ENCODE results near the gene ARID1B.

The ARID1B gene

GRCh38 chr6:156863504-156863903 is 86.3 kb downstream of the ARID1B start:
- Histone ChIP-seq H3K4me3 (ENCODE audit: low read depth in 1 of 2, low read length in 2 of 2) (no peak overlapping the region), H3K27ac (ENCODE audit: low read depth, low read length) (no peak overlapping the region), H3K4me1 (ENCODE audit: control insufficient read depth in 1 of 2, insufficient read depth in 2 of 2, low read length in 2 of 2) (peaks cover 4 to 12% of the 10 kb centered on the region in 2 donors), H3K36me3 (ENCODE audit: control insufficient read depth in 1 of 2, insufficient read depth in 2 of 2, low read length in 2 of 2) (no peaks in the 10 kb centered on the region), H3K9ac (ENCODE audit: low read depth in 1 of 2, low read length in 2 of 2) (no peak overlapping the region), H3K27me3 (ENCODE audit: control insufficient read depth in 1 of 2, insufficient read depth in 2 of 2, low read length in 2 of 2) (no peaks in the 10 kb centered on the region), H3K9me3 (ENCODE audit: control insufficient read depth in 1 of 2, low read length in 2 of 2) (no peaks in the 10 kb centered on the region)

DNA sequence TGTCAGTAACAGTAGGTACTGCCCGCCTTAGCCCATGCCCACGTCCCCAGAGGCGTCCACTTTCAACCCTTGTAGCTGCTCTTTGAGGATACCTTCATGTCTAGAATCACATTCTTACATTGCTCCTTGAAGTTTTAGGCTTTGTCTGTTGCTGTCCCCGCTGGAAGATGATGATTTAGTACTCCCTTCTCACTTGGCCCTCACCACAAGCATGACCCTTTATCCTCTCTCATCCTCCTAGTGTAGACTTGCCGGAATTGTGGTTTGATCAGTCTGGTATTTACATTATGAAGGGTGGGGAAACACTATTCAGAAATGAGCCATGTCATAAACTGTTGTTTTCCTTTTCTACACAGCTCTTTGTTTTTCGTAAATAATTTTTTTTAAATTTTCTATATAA is 87.4 kb downstream of the ARID1B start:
- Histone ChIP-seq H3K4me1 (ENCODE audit: control insufficient read depth in 1 of 2, insufficient read depth in 2 of 2, low read length in 2 of 2) (peaks cover 4 to 12% of the 10 kb centered on the region in 2 donors), H3K27ac (ENCODE audit: low read depth, low read length) (no peak overlapping the region), H3K27me3 (ENCODE audit: control insufficient read depth in 1 of 2, insufficient read depth in 2 of 2, low read length in 2 of 2) (no peaks in the 10 kb centered on the region), H3K9ac (ENCODE audit: low read depth in 1 of 2, low read length in 2 of 2) (no peak overlapping the region), H3K36me3 (ENCODE audit: control insufficient read depth in 1 of 2, insufficient read depth in 2 of 2, low read length in 2 of 2) (no peaks in the 10 kb centered on the region), H3K9me3 (ENCODE audit: control insufficient read depth in 1 of 2, low read length in 2 of 2) (no peaks in the 10 kb centered on the region), H3K4me3 (ENCODE audit: low read depth in 1 of 2, low read length in 2 of 2) (no peak overlapping the region)

DNA sequence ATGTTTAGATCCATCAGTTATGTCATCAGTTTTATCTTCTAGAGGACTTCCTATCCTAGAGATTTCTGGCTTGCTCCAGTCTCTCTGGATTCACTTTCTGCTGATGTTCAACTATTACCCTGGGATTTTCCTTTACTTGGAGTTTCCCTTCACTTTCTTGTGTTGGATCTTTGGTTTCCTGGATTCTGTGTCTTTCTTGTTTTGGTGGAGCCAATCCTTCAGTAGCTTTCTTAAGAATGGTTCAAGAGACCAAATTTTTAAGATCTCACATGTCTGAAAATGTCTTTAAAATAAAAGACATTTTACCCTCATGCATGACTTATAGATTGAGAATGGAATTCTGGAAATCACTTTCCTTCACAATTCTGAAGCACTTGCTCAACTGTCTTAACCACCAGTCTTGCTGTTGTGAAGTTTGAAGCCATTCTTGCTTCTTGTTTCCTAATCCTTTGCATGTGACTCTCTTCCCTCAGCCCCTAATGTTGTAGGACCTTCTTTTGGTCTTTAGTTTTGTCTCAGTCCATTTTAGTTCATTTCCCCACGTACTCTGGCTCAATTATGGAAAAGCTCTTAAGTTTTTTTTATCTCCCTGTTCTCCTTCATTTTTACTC is 87.9 kb downstream of the ARID1B start:
- Histone ChIP-seq H3K27me3 (ENCODE audit: control insufficient read depth in 1 of 2, insufficient read depth in 2 of 2, low read length in 2 of 2) (no peaks in the 10 kb centered on the region), H3K4me1 (ENCODE audit: control insufficient read depth in 1 of 2, insufficient read depth in 2 of 2, low read length in 2 of 2) (peaks cover 4 to 12% of the 10 kb centered on the region in 2 donors), H3K9ac (ENCODE audit: low read depth in 1 of 2, low read length in 2 of 2) (no peak overlapping the region), H3K9me3 (ENCODE audit: control insufficient read depth in 1 of 2, low read length in 2 of 2) (no peaks in the 10 kb centered on the region), H3K27ac (ENCODE audit: low read depth, low read length) (no peak overlapping the region), H3K4me3 (ENCODE audit: low read depth in 1 of 2, low read length in 2 of 2) (no peak overlapping the region), H3K36me3 (ENCODE audit: control insufficient read depth in 1 of 2, insufficient read depth in 2 of 2, low read length in 2 of 2) (no peaks in the 10 kb centered on the region)

GRCh38 chr6:156866220-156867015 is 89.2 kb downstream of the ARID1B start:
- no peaks in the 10 kb centered on the region for H3K36me3 ChIP-seq (ENCODE audit: control insufficient read depth in 1 of 2, insufficient read depth in 2 of 2, low read length in 2 of 2)
- H3K9me3 ChIP-seq (ENCODE audit: control insufficient read depth in 1 of 2, low read length in 2 of 2): no peaks in the 10 kb centered on the region
- H3K4me1 ChIP-seq (ENCODE audit: control insufficient read depth in 1 of 2, insufficient read depth in 2 of 2, low read length in 2 of 2): peaks cover 8 to 12% of the 10 kb centered on the region in 2 donors
- H3K4me3 ChIP-seq (ENCODE audit: low read depth in 1 of 2, low read length in 2 of 2): no peak overlapping the region
- no peak overlapping the region for H3K27ac ChIP-seq (ENCODE audit: low read depth, low read length)
- H3K27me3 ChIP-seq (ENCODE audit: control insufficient read depth in 1 of 2, insufficient read depth in 2 of 2, low read length in 2 of 2): no peaks in the 10 kb centered on the region
- no peak overlapping the region for H3K9ac ChIP-seq (ENCODE audit: low read depth in 1 of 2, low read length in 2 of 2)

GRCh38 chr6:156867121-156867520 is 89.9 kb downstream of the ARID1B start:
- no peaks in the 10 kb centered on the region for H3K9me3 ChIP-seq (ENCODE audit: control insufficient read depth in 1 of 2, low read length in 2 of 2)
- H3K4me1 ChIP-seq (ENCODE audit: control insufficient read depth in 1 of 2, insufficient read depth in 2 of 2, low read length in 2 of 2): peaks cover 8 to 12% of the 10 kb centered on the region in 2 donors
- no peak overlapping the region for H3K9ac ChIP-seq (ENCODE audit: low read depth in 1 of 2, low read length in 2 of 2)
- H3K27me3 ChIP-seq (ENCODE audit: control insufficient read depth in 1 of 2, insufficient read depth in 2 of 2, low read length in 2 of 2): no peaks in the 10 kb centered on the region
- no peaks in the 10 kb centered on the region for H3K36me3 ChIP-seq (ENCODE audit: control insufficient read depth in 1 of 2, insufficient read depth in 2 of 2, low read length in 2 of 2)
- H3K4me3 ChIP-seq (ENCODE audit: low read depth in 1 of 2, low read length in 2 of 2): no peak overlapping the region
- no peak overlapping the region for H3K27ac ChIP-seq (ENCODE audit: low read depth, low read length)

- Histone ChIP-seq H3K4me3 (ENCODE audit: low read depth in 1 of 2, low read length in 2 of 2) (no peak overlapping the region), H3K27me3 (ENCODE audit: control insufficient read depth in 1 of 2, insufficient read depth in 2 of 2, low read length in 2 of 2) (no peaks in the 10 kb centered on the region), H3K4me1 (ENCODE audit: control insufficient read depth in 1 of 2, insufficient read depth in 2 of 2, low read length in 2 of 2) (peaks cover 8 to 9% of the 10 kb centered on the region in 2 donors), H3K9me3 (ENCODE audit: control insufficient read depth in 1 of 2, low read length in 2 of 2) (no peaks in the 10 kb centered on the region), H3K9ac (ENCODE audit: low read depth in 1 of 2, low read length in 2 of 2) (no peak overlapping the region), H3K27ac (ENCODE audit: low read depth, low read length) (no peak overlapping the region), H3K36me3 (ENCODE audit: control insufficient read depth in 1 of 2, insufficient read depth in 2 of 2, low read length in 2 of 2) (no peaks in the 10 kb centered on the region)
Observed at GRCh38 chr6:156868385-156868784, 91.2 kb downstream of the ARID1B start.

DNA sequence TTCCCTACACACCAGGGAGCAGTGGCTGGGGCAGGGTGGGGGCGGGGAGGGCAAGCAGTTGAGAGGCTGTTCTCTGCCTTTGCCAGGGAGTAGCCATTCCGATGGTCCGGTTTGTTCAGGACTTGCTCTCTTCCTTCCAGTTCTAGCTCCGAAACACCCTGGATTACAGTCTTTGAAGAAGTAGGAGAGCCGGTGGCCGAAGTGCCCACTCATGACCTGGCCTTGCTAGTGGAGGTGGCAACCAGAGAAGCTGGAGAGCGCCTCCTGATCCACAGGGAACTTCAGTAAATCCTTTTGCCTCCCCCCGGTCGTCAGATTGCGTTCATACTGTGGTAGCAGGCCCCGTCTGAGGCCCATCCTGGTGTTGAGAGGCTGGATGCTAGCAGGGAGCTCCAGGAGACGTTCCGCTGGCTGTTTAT is 92.8 kb downstream of the ARID1B start:
- peaks cover 8 to 9% of the 10 kb centered on the region in 2 donors for H3K4me1 ChIP-seq (ENCODE audit: control insufficient read depth in 1 of 2, insufficient read depth in 2 of 2, low read length in 2 of 2)
- no peak overlapping the region for H3K27ac ChIP-seq (ENCODE audit: low read depth, low read length)

GRCh38 chr6:156870924-156871539 is 93.9 kb downstream of the ARID1B start:
- Histone ChIP-seq H3K4me3 (ENCODE audit: low read depth in 1 of 2, low read length in 2 of 2) (no peak overlapping the region), H3K4me1 (ENCODE audit: control insufficient read depth in 1 of 2, insufficient read depth in 2 of 2, low read length in 2 of 2) (peaks cover 5 to 9% of the 10 kb centered on the region in 2 donors), H3K27me3 (ENCODE audit: control insufficient read depth in 1 of 2, insufficient read depth in 2 of 2, low read length in 2 of 2) (no peaks in the 10 kb centered on the region), H3K27ac (ENCODE audit: low read depth, low read length) (no peak overlapping the region), H3K36me3 (ENCODE audit: control insufficient read depth in 1 of 2, insufficient read depth in 2 of 2, low read length in 2 of 2) (no peaks in the 10 kb centered on the region), H3K9ac (ENCODE audit: low read depth in 1 of 2, low read length in 2 of 2) (no peak overlapping the region), H3K9me3 (ENCODE audit: control insufficient read depth in 1 of 2, low read length in 2 of 2) (no peaks in the 10 kb centered on the region)

More for the DNA sequence above, 92.8 kb downstream of the ARID1B start:
- no peaks in the 10 kb centered on the region for H3K9me3 ChIP-seq (ENCODE audit: control insufficient read depth in 1 of 2, low read length in 2 of 2)
- H3K36me3 ChIP-seq (ENCODE audit: control insufficient read depth in 1 of 2, insufficient read depth in 2 of 2, low read length in 2 of 2): no peaks in the 10 kb centered on the region
- H3K9ac ChIP-seq (ENCODE audit: low read depth in 1 of 2, low read length in 2 of 2): no peak overlapping the region
- no peaks in the 10 kb centered on the region for H3K27me3 ChIP-seq (ENCODE audit: control insufficient read depth in 1 of 2, insufficient read depth in 2 of 2, low read length in 2 of 2)
- no peak overlapping the region for H3K4me3 ChIP-seq (ENCODE audit: low read depth in 1 of 2, low read length in 2 of 2)

- no peaks in the 10 kb centered on the region for H3K9me3 ChIP-seq (ENCODE audit: control insufficient read depth in 1 of 2, low read length in 2 of 2)
- H3K4me1 ChIP-seq (ENCODE audit: control insufficient read depth in 1 of 2, insufficient read depth in 2 of 2, low read length in 2 of 2): peaks cover 0 to 4% of the 10 kb centered on the region in 2 donors
- no peaks in the 10 kb centered on the region for H3K27me3 ChIP-seq (ENCODE audit: control insufficient read depth in 1 of 2, insufficient read depth in 2 of 2, low read length in 2 of 2)
- H3K4me3 ChIP-seq (ENCODE audit: low read depth in 1 of 2, low read length in 2 of 2): no peak overlapping the region
- H3K27ac ChIP-seq (ENCODE audit: low read depth, low read length): no peak overlapping the region
- no peaks in the 10 kb centered on the region for H3K36me3 ChIP-seq (ENCODE audit: control insufficient read depth in 1 of 2, insufficient read depth in 2 of 2, low read length in 2 of 2)
- H3K9ac ChIP-seq (ENCODE audit: low read depth in 1 of 2, low read length in 2 of 2): no peak overlapping the region
Observed at GRCh38 chr6:156872903-156873302, 95.7 kb downstream of the ARID1B start.

DNA sequence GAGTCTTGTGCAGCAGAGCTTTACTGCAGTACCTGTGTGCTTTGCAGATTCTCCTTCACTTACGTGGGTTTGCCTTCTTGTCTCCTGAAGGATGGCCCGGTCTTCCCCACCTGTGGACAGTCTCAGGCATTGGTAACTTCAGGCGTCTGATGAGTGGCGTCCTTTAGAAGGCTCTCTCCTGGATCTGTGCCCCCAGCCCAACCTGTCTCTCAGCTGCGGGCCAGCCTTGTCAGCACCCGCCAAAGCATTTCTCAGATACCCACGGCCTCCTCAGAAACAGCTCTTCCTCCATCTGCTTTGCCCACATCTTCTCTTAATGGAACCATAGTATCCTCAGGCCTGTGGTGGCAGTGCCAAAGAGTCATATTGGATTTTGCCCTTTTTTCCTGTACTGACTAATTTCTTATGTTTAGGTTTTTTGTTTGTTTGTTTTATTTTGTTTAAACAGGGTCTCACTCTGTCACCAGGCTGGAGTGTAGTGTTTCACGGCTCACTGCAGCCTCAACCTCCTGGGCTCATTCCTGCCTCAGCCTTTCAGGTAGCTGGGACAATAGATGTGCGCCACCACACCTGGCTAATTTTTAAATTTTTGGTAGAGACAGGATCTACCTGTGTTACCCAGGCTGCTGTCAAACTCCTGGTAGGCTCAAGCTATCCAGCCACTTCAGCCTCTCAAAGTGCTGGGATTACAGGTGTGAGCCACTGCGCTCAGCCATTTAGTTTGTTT is 96.6 kb downstream of the ARID1B start:
- no peaks in the 10 kb centered on the region for H3K9me3 ChIP-seq (ENCODE audit: control insufficient read depth in 1 of 2, low read length in 2 of 2)
- H3K27ac ChIP-seq (ENCODE audit: low read depth, low read length): no peak overlapping the region
- H3K27me3 ChIP-seq (ENCODE audit: control insufficient read depth in 1 of 2, insufficient read depth in 2 of 2, low read length in 2 of 2): no peaks in the 10 kb centered on the region
- H3K36me3 ChIP-seq (ENCODE audit: control insufficient read depth in 1 of 2, insufficient read depth in 2 of 2, low read length in 2 of 2): no peaks in the 10 kb centered on the region
- no peak overlapping the region for H3K4me3 ChIP-seq (ENCODE audit: low read depth in 1 of 2, low read length in 2 of 2)
- peaks cover 3 to 8% of the 10 kb centered on the region in 2 donors for H3K4me1 ChIP-seq (ENCODE audit: control insufficient read depth in 1 of 2, insufficient read depth in 2 of 2, low read length in 2 of 2)
- H3K9ac ChIP-seq (ENCODE audit: low read depth in 1 of 2, low read length in 2 of 2): no peak overlapping the region
